DOHH2 (cell line): Measurements from ENCODE around the gene FNBP1L.

Source experiments
- EZH2phosphoT487 ChIP-seq: fragments of 200-600 bp; sonication (generic); IDR thresholded peaks from 2 replicates; pipeline ENCODE4 v1.6.1; 2017; ENCODE audit warnings: borderline replicate concordance, mild to moderate bottlenecking, antibody characterized with exemption, low read length, moderate library complexity, mixed read lengths
- TF ChIP-seq, protein P1 (sequence below): fragments of 200-600 bp; sonication (generic); IDR thresholded peaks from one replicate; pipeline ENCODE4 v1.5.1; 2014; ENCODE audit warnings: antibody characterized with exemption, mild to moderate bottlenecking, low read depth, low read length; ENCODE audit not compliant: poor library complexity, severe bottlenecking

DNA sequence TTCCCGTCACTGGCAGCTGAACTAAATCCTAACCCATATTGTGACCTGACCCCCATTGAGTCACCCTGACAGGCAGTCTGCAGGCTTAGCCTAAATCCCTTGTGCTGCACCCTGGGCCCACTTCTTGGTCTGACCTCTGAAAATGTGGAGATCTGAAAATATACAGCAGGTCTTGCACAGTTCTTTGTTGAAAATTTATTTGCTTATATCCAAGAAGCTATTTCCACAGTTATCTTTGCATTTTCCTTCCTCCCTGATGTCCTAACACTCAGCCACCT lies 146.6 kb downstream of the FNBP1L start:
- TF ChIP-seq, protein P1, sequence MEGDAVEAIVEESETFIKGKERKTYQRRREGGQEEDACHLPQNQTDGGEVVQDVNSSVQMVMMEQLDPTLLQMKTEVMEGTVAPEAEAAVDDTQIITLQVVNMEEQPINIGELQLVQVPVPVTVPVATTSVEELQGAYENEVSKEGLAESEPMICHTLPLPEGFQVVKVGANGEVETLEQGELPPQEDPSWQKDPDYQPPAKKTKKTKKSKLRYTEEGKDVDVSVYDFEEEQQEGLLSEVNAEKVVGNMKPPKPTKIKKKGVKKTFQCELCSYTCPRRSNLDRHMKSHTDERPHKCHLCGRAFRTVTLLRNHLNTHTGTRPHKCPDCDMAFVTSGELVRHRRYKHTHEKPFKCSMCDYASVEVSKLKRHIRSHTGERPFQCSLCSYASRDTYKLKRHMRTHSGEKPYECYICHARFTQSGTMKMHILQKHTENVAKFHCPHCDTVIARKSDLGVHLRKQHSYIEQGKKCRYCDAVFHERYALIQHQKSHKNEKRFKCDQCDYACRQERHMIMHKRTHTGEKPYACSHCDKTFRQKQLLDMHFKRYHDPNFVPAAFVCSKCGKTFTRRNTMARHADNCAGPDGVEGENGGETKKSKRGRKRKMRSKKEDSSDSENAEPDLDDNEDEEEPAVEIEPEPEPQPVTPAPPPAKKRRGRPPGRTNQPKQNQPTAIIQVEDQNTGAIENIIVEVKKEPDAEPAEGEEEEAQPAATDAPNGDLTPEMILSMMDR, result no peak
- TF ChIP-seq EZH2phosphoT487, result no peak
